ENCODE measurements around the gene FGF11.

GRCh38 chr17:7466639-7467341 is 27.5 kb downstream of the FGF11 start:
- no peak for TF ChIP-seq CTCF (IDR thresholded peaks at IDR 0.05; ENCODE audit: poor library complexity)
- no peak for TF ChIP-seq EZH2 (IDR thresholded peaks at IDR 0.05; ENCODE audit: borderline replicate concordance)
- no peak for TF ChIP-seq EZH2phosphoT487 (IDR thresholded peaks at IDR 0.05; ENCODE audit: low read depth, severe bottlenecking, unreplicated experiment)
